ENCODE data around the gene ST8SIA1.
"Not testable (repeated sequence)": the region's sequence is repeated elsewhere in the genome, so short reads cannot be mapped to it uniquely, and the experiment has no call there.

Gene ST8SIA1

DNA sequence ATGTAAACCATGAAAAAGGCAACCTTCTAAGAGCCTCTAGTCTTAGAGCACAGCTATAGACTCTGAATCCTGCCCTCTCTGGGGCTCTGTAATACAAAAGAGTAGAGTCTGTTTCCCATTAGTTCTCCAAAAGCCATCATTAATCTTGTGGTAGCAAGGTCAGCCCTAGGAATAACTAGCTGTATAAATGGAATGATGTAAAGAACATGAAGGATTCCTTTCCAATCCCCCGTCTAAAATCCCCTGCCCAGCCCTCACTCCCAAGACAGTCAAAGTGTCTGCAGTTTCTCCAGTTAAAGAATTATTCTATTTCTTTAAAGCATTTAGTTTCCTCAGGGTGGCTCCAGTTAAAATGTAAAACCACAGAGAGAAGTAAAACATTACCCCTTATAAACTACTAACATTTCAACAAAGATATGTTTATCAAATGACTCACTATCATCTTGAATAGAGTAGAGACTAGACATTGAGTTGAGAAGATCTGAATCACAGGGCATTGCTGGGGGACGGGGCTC is 104.2 kb downstream of the ST8SIA1 start:
- no peak for DNase-seq

- DNase-seq, result no peak
Measured at GRCh38 chr12:22229652-22230279, 104.7 kb downstream of the ST8SIA1 start.

DNA sequence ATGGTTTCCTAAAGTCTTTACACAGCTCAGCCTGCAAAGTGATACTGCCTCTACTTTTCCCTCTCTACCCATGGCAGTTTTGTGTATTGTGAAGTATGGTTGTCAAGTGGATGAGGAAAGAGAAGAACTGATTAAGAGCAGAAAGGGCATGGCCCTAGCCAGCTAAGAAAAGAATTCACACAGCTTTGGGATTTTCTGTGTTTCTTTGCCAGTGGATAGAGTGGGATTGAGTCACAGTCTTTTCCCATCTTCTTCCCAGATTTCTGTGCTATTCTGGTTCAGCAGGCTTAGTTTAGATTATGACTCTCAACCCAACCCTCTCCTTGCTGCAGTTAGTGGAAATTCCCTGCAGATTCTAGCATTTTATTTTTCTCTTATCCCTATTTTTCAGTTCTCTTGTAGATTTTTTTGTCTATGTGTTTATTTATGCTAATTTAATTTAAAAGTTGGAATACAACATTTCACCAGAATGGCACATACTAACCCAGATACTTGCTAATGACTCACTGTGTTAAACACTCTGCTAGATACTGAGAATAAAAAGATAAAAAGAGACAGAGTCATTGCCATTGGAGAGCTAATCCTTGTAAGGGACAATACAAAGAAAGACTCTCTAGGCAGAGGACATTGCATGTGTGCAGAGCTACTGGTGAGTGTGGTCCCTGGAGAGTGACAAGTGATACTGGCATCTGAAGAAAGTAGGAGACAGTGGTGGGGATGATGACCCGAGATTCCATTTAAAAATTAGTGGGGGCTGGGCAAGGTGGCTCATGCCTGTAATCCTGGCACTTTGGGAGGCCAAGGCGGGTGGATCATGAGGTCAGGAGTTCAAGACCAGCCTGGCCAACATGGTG is 106.3 kb downstream of the ST8SIA1 start:
- DNase-seq, result no peak

DNA sequence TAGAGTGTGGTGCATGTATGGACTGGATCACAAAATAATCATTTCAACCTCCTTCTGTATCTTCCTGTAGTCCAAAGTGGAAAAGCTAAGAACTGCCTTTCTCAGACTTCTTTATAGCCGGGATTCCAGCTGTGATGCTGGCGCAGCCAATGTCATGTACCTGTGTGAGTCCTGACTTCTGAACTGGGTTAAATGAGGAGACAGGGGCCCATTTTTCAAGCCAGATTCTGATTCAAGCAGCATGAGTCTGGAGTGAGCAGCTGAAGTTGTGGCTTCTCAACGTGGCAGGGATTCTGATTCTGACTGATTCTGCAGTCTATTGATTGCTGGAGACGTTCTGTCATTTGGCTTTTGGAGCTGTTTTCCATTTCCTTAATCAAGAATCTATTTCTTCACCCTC is 111.2 kb downstream of the ST8SIA1 start:
- no peak for DNase-seq

- no peak for DNase-seq
Measured at GRCh38 chr12:22217556-22217955, 117.0 kb downstream of the ST8SIA1 start.

- DNase-seq, result no peak
Measured at GRCh38 chr12:22215467-22216253, 118.8 kb downstream of the ST8SIA1 start.

- no peak for DNase-seq
Measured at GRCh38 chr12:22211128-22211527, 123.4 kb downstream of the ST8SIA1 start.

DNA sequence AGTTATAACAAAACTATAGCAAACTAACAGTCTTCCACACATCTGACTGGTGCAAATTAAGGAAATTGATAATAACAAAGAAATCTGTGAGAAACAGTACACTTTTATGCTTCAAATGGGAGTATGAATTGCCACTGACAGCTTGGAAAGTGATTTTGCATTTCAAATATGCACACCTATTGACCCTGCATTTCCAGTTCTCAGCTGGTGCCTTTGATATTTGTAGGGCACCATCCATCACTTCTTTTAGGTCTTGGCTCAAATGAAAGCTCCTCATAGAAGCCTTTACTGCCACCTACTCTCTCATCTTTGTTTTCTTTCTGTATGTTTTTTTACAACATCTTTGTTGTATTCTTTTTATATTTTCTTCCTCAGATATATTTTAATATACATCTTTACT is 125.1 kb downstream of the ST8SIA1 start:
- no peak for DNase-seq

GRCh38 chr12:22206111-22206728 is 128.3 kb downstream of the ST8SIA1 start:
- DNase-seq, result no peak

DNA sequence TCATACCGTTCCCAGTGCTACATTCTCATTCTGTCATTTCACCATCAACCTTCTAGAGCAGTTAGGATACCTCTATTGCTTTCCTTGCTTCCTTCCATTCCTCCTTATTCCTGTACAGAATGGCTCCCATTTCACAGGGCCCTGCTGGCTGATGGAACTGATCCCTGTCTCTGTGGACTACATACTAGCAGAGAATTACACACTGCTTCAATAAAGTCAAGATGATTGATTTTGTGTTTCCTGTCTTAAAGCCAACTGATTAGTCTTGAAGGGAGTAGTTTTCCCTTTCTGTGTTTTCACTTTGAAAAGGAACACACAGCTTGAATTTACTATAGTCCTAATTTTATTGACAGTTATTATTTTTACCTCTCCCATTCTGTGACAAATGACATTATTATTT is 130.1 kb downstream of the ST8SIA1 start:
- DNase-seq, result no peak

DNA sequence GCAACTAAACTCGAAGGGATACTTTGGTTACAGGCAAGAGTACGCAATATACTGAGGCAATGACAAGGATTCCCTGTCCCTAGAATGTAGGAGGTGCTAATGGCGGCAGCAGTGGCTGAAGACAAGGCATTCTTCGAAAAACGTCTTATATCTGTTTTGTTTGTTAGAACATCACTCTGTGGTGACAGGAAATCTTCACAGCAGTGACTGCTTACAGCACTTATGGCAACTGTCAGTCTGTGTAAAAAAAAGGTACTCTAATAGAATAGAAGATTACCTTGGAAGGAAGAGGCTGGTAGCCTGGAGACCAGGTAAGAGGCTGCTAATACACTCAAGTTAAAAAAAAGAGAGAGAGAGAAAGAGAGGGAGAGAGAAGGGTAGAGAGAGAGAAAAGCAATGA is 131.7 kb downstream of the ST8SIA1 start:
- DNase-seq, result no peak

GRCh38 chr12:22201101-22201500 is 133.4 kb downstream of the ST8SIA1 start:
- DNase-seq, result no peak

GRCh38 chr12:22196236-22196635 is 138.3 kb downstream of the ST8SIA1 start:
- no peak for DNase-seq

DNA sequence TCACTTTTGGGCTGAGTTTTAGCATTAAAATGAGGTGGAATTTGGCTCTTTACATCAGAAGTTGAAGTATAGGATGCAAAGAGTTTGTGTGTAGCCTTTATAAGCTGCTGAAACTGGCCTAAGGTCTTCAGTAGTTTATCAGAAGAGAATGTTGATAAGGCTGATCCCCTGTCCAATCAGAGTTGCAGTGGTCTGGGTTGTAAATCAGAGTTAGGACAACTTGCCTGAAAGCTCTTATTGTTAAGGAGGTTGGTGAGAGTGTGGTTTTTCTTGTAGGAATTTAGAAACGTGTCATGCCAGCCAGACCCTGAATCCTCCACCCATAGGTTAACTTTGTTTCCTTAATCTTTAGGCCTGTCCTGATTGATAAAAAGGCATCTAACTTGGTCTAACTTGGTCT is 143.5 kb downstream of the ST8SIA1 start:
- DNase-seq, result no peak

DNA sequence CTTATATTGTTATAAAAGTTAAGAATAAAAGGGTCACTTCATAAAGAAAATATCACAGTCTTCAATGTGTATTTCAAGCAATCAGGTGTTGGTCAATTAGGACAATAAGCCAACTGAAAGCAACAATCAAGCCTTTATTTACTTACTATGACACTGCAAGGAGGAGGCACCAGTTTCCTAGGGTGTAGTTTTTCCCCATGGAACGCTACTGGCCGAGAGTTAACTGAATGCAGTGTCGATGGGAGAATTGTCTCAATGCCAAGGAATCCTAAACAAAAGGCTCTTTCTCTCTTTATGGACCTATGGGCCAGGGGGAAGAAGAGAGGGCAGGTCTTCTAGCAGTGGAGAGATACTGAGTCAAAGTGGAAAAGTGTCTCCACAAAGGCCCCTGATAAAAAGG is 146.1 kb downstream of the ST8SIA1 start:
- DNase-seq, result no peak

DNA sequence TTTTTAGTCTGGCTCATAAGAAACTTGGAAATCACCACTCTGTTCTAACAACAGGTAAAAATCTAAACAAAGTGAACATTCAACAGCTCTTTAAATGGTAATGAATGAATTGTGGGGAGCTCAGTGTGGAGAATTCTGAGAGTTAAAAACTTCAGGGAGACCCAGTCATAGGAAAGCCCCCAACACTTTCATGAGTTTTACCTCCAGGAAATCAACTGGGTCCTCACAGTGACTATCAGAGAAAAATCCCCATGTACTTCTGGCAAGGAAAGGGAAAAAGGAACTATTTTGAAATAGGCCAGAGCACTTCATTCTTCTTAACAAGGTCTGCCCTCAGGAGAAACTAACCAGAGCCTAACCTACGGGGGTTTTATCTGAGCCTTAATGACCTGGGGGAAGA is 153.8 kb downstream of the ST8SIA1 start:
- no peak for DNase-seq

DNA sequence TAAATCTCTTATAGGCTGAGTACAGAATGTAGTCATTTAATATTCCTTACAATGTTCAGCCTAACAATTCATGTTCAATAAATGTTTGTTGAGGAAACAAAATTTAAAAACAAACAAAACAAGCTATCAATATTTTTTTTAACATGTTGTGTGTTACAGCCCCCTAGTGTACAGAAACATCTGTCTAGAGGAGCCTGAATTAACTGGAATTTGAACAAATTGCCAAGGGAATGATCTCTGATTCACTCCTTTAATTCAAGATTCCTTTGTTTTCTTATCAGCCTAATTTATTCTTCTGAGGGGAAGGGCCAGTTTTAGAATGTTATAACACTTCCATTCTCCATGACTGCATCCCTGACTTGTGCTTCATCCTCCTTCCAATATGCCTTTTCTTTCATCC is 161.3 kb downstream of the ST8SIA1 start:
- DNase-seq, result no peak

GRCh38 chr12:22172501-22172900 is 162.0 kb downstream of the ST8SIA1 start:
- no peak for DNase-seq

DNA sequence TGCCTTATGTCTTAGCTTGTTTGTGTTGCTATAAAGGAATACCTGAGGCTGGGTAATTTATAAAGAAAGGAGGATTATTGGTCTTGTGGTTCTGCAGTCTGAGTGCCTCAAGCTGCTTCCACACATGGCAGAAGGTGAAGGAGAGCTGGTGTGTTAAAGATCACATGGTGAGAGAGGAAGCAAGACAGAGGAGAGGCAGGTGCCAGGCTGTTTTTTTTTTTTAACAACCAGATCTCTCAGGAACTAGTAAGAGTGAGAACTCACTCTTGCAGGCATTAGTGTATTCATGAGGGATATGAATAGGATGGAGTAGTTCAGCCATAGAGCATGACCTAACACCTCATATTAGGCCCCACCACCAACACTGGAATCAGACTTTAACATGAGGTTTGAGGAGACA is 165.1 kb downstream of the ST8SIA1 start:
- no peak for DNase-seq

DNA sequence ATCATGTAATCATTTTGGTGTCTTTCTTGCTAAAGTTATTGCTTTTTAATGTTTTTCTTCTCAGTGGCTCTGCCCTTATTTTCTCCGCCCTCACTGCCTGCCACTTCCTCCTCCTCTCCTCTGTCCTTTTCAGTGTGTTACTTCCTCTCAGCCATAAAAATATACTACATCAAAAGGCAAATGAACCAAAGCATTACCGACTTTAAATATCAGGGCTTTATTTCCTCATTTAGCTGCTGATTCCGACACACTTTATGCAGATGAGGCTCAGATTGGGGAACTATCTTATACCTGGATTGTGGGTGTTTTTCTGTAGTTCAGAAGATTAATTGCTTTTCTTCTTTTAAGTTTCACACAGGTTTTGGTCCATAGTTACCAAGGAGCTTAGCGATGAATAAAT is 170.4 kb downstream of the ST8SIA1 start:
- no peak for DNase-seq

DNA sequence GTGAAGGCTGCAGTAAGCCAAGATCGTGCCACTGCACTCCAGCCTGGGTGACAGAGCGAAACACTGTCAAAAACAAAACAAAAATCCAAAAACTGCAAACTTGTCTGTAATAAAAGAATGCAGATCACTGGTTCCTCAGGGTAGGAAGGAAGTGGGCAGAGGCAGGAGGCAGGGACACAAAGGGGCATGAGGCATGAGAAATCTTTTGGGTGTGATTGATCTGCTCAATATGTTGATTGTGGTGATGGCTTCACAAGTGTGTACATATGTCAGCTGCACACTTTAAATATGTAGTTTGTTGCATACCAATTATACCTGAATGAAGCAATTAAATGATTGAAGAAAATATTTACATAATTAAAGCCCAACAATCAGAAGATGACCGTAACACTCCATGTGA is 170.9 kb downstream of the ST8SIA1 start:
- DNase-seq, result no peak

GRCh38 chr12:22160396-22161003 is 174.0 kb downstream of the ST8SIA1 start:
- no peak for DNase-seq

- not testable (repeated sequence) for DNase-seq
Measured at GRCh38 chr12:22149286-22149685, 185.2 kb downstream of the ST8SIA1 start.
